Smooth muscle cell (in vitro differentiated cells): ENCODE results near the gene CACNA1F. TPM values are rescaled to one million over a fixed set of nuclear protein-coding genes. Genes with fewer than 3 reads are reported as not detected.

Experiments used
- DNase-seq: peaks from one replicate; lab custom pipeline; 2025; ENCODE audit not compliant: unreplicated experiment; lab: John Stamatoyannopoulos, UW
- H2AFZ ChIP-seq: fragments of 200-600 bp; sonication (generic); 2 replicates; pipeline ENCODE4 v1.6.0; 2016; ENCODE audit warnings: antibody characterized with exemption, low read depth, mild to moderate bottlenecking
- H3F3A ChIP-seq: fragments of 200-600 bp; sonication (generic); 2 replicates; pipeline ENCODE4 v1.6.0; 2017; ENCODE audit warnings: antibody characterized with exemption, low read depth
- H3K27ac ChIP-seq: fragments of 200-600 bp; sonication (generic); 2 replicates; pipeline ENCODE4 v1.5.1; 2016; ENCODE audit warnings: low read depth, mild to moderate bottlenecking
- H3K27me3 ChIP-seq: fragments of 200-600 bp; sonication (generic); 2 replicates; pipeline ENCODE4 v1.6.1; 2016; ENCODE audit warnings: low read depth, mild to moderate bottlenecking
- H3K36me3 ChIP-seq: fragments of 200-600 bp; sonication (generic); 2 replicates; pipeline ENCODE4 v1.5.1; 2016; ENCODE audit warnings: low read depth
- H3K4me1 ChIP-seq: fragments of 200-600 bp; sonication (generic); 2 replicates; pipeline ENCODE4 v1.5.1; 2016; ENCODE audit warnings: low read depth
- H3K4me2 ChIP-seq: fragments of 200-600 bp; sonication (generic); 2 replicates; pipeline ENCODE4 v1.6.0; 2016; ENCODE audit warnings: mild to moderate bottlenecking
- H3K4me3 ChIP-seq: fragments of 200-600 bp; sonication (generic); 2 replicates; pipeline ENCODE4 v1.5.1; 2016; ENCODE audit warnings: mild to moderate bottlenecking
- H3K79me2 ChIP-seq: fragments of 200-600 bp; sonication (generic); 2 replicates; pipeline ENCODE4 v1.6.0; 2016; ENCODE audit warnings: low read depth, mild to moderate bottlenecking
- H3K9ac ChIP-seq: fragments of 200-600 bp; sonication (generic); 2 replicates; pipeline ENCODE4 v1.6.0; 2016; ENCODE audit warnings: low read depth
- H3K9me3 ChIP-seq: fragments of 200-600 bp; sonication (generic); replicated peaks from 2 replicates; pipeline ENCODE4 v1.5.1; 2016; ENCODE audit warnings: low read depth
- H4K20me1 ChIP-seq: fragments of 200-600 bp; sonication (generic); 2 replicates; pipeline ENCODE4 v1.6.0; 2016; ENCODE audit warnings: low read depth
- whole genome bisulfite sequencing: methylation state at CpG from one replicate; pipeline ENCODE4 v1.1.7; 2016; ENCODE audit warnings: low lambda C conversion rate; 5-methylcytosine and 5-hydroxymethylcytosine counted together
- polyA plus RNA-seq: library from polyadenylated mRNA; unstranded; fragments of >200 nt; fragmentation: Nextera tagmentation; extraction: Ambion mirVana; gene quantifications from 2 replicates; pipeline ENCODE4 v1.2.1, GENCODE V29; 2016
- total RNA-seq: library from RNA; depleted of rRNA; stranded (reverse); fragments of >200 nt; gene quantifications from 2 replicates; pipeline ENCODE4 v1.2.3, GENCODE V29; 2014
- TF ChIP-seq, protein P1 (sequence below): fragments of 200-600 bp; sonication (generic); IDR thresholded peaks from 2 replicates; pipeline ENCODE4 v1.5.1; 2017; ENCODE audit warnings: borderline replicate concordance, mild to moderate bottlenecking, antibody characterized with exemption; ENCODE audit not compliant: insufficient read depth, poor library complexity, severe bottlenecking

Gene CACNA1F
- total and polyA plus RNA-seq, 2 experiments from 2014 or later = 0.34 TPM; not detected in 1

DNA sequence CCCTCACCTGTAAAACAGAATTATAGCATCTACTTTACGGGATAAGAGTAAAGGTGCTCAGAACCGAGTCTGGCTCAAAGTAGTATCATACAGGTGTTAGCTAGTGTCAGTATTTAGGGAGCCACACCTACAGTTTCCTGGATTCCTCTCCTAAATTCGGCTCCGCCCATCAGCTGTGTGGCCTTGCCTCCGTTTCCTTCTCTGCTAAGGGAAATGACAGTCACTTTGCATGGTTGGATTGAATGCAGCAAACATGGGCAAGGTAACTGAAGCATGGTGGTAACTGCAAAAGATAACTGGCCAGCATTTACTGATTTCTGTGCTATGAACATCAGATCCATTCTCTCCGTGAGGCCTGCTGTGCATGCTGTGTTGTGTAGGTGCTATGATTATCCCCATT, 39.3 kb upstream of the CACNA1F start:
- TF ChIP-seq, protein P1, sequence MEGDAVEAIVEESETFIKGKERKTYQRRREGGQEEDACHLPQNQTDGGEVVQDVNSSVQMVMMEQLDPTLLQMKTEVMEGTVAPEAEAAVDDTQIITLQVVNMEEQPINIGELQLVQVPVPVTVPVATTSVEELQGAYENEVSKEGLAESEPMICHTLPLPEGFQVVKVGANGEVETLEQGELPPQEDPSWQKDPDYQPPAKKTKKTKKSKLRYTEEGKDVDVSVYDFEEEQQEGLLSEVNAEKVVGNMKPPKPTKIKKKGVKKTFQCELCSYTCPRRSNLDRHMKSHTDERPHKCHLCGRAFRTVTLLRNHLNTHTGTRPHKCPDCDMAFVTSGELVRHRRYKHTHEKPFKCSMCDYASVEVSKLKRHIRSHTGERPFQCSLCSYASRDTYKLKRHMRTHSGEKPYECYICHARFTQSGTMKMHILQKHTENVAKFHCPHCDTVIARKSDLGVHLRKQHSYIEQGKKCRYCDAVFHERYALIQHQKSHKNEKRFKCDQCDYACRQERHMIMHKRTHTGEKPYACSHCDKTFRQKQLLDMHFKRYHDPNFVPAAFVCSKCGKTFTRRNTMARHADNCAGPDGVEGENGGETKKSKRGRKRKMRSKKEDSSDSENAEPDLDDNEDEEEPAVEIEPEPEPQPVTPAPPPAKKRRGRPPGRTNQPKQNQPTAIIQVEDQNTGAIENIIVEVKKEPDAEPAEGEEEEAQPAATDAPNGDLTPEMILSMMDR = no peak
- no peak overlapping the region for H3K4me3 ChIP-seq
- H3K9me3 ChIP-seq = no peaks in the 10 kb centered on the region
- 67% methylated on average over 6 of the region's 6 CpGs for WGBS
- H3K79me2 ChIP-seq = peaks cover 19% of the 10 kb centered on the region
- H3F3A ChIP-seq = no peaks in the 10 kb centered on the region
- H3K27ac ChIP-seq = no peak overlapping the region
- H3K4me2 ChIP-seq = peak overlapping the region; percentile 84
- no peak overlapping the region for H3K9ac ChIP-seq
- no peak for DNase-seq
- H3K4me1 ChIP-seq = peaks cover 3% of the 10 kb centered on the region
- H4K20me1 ChIP-seq = peaks cover 5% of the 10 kb centered on the region
- H3K36me3 ChIP-seq = no peaks in the 10 kb centered on the region
- no peak overlapping the region for H2AFZ ChIP-seq
- no peaks in the 10 kb centered on the region for H3K27me3 ChIP-seq

DNA sequence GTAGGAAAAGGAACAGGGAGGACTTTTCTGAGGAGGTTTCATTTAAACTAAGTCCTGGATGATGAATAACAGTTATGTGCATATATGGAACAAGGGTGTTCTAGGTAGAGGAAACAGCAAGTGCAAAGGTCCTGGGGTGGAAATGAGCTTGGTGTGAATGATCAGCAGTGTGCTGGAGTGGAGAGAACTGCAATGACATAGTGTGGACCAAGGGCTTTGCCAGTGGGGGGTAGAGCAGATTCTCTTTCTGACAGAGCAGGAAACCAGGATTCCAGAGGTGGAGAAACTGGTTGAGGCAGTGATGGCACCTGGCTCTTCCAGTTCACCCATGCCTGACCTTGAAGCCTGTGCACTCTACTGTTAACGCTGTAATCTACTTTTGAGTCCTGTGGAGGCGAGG, 38.2 kb upstream of the CACNA1F start:
- H3K36me3 ChIP-seq = no peaks in the 10 kb centered on the region
- no peaks in the 10 kb centered on the region for H3F3A ChIP-seq
- H3K4me3 ChIP-seq = peak overlapping the region; percentile 60
- peak overlapping the region; percentile 84 for H3K4me2 ChIP-seq
- peaks cover 5% of the 10 kb centered on the region for H4K20me1 ChIP-seq
- no peak for DNase-seq
- no peaks in the 10 kb centered on the region for H3K27me3 ChIP-seq
- no peak overlapping the region for H3K9ac ChIP-seq
- peaks cover 19% of the 10 kb centered on the region for H3K79me2 ChIP-seq
- no peaks in the 10 kb centered on the region for H3K9me3 ChIP-seq
- peak overlapping the region; percentile 19 for H3K27ac ChIP-seq
- 64% methylated on average over 2 of the region's 2 CpGs for WGBS
- H3K4me1 ChIP-seq = peaks cover 3% of the 10 kb centered on the region
- H2AFZ ChIP-seq = no peak overlapping the region
- TF ChIP-seq, protein P1 = no peak

DNA sequence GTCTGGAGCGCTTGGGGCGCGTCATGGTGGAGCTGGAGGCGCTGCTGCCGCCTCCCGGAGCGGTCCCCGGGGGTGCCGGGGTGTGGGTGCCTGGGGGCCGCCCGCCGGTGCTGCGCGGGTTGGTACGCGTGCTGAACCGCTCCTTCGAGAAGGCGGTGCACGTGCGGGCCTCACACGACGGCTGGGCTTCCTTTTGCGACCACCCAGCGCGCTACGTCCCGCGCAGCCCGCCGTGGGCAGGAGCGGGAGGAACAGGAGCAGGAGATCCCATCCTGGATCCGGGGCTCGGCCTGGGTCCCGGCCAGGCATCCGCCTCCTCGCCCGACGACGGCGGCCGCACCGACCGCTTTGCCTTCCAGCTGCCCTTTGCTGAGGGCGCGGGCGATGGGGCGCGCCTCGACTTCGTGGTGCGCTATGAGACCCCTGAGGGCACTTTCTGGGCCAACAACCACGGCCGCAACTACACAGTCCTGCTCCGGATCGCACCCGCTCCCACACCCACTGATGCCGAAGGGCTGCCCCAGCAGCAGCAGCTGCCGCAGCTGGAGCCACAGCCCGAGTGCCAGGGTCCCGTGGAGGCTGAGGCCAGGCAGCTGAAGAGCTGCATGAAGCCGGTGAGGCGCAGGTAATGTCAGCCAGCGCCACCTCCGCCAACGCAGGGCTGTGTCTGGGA, 37.2 kb upstream of the CACNA1F start:
- Histone ChIP-seq H3K4me1 (peaks cover 3% of the 10 kb centered on the region), H3F3A (no peaks in the 10 kb centered on the region), H3K4me3 (peak overlapping the region; percentile 60), H3K27me3 (no peaks in the 10 kb centered on the region), H4K20me1 (peaks cover 5% of the 10 kb centered on the region), H3K27ac (peak overlapping the region; percentile 98), H3K36me3 (no peaks in the 10 kb centered on the region), H3K4me2 (peak overlapping the region; percentile 84), H3K79me2 (peaks cover 19% of the 10 kb centered on the region), H3K9ac (peak overlapping the region; percentile 83), H3K9me3 (no peaks in the 10 kb centered on the region), H2AFZ (no peak overlapping the region)
- 84% methylated on average over 20 of the region's 66 CpGs for WGBS
- no peak for DNase-seq
- TF ChIP-seq, protein P1 = no peak

DNA sequence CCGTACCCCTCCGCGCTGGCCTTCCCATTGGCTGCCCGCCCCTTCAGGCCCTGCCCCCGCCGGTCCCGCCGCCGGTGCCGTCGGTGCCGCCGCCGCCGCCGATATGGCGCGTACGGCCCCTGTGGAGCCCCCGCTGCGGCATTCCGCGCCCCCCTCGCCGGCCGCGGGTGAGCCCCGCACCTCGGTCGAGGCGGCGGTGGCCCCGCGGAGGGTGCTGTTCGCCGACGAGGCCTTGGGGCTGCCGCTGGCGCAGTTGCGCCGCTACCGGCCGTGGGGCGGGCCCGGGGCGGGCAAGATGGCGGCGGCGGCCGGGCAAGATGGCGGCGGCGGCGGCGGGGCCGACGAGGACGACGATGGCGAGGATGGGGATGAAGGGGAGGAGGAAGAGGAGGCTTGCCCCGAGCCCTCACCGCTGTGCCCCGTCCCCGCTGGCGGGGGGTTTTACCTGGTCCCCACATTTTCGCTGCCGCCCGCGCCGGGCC, 36.7 kb upstream of the CACNA1F start, which contains the start of gene PPP1R3F:
PPP1R3F (plus strand) TSS at position 27 of the 482 bp plus-strand sequence; CDS start at position 104, 77 bp downstream.
- Histone ChIP-seq H3K4me1 (peaks cover 3% of the 10 kb centered on the region), H3K4me3 (peak within 1 kb of the TSS; percentile 60)
- no CpG with 5 or more reads among the region's 70 CpGs for WGBS

More for the DNA sequence above, 36.7 kb upstream of the CACNA1F start, which contains the start of gene PPP1R3F:
- peaks cover 5% of the 10 kb centered on the region for H4K20me1 ChIP-seq
- no peaks in the 10 kb centered on the region for H3F3A ChIP-seq
- peak within 1 kb of the TSS; percentile 81 for H2AFZ ChIP-seq
- peaks cover 19% of the 10 kb centered on the region for H3K79me2 ChIP-seq
- H3K27ac ChIP-seq = peak within 1 kb of the TSS; percentile 98
- no peaks in the 10 kb centered on the region for H3K9me3 ChIP-seq
- H3K4me2 ChIP-seq = peak within 1 kb of the TSS; percentile 84
- no peak for DNase-seq
- H3K36me3 ChIP-seq = no peaks in the 10 kb centered on the region
- H3K9ac ChIP-seq = peak within 1 kb of the TSS; percentile 98
- H3K27me3 ChIP-seq = no peaks in the 10 kb centered on the region
- TF ChIP-seq, protein P1 = no peak
